H1 (cell line): ENCODE data around the gene POLR1G. TPM values are rescaled to one million over a fixed set of nuclear protein-coding genes. Genes with fewer than 3 reads are reported as not detected.
A peak's percentile ranks its signal among the peaks of the same experiment; 100 is the strongest.

Experiments used
- CTCF ChIA-PET: fragments of 300-600 bp; sonication (Branson Sonifier 250); formaldehyde crosslinking; loops from one replicate; lab custom pipeline; 2021; ENCODE audit not compliant: partially characterized antibody; lab: Charles Lee
- POLR2A ChIA-PET: fragments of 300-600 bp; sonication (Branson Sonifier 250); formaldehyde crosslinking; loops from one replicate; lab custom pipeline; 2021; ENCODE audit warnings: inconsistent platforms; ENCODE audit not compliant: partially characterized antibody; lab: Charles Lee
- DNase-seq, 2 experiments: peaks; one replicate each; pipeline versions ENCODE4 v3.0.0 to v3.0.0-alpha.2; 2010 to 2022; ENCODE audit warnings: low spot score in 2 of 2, low read depth in 1 of 2, mixed read lengths in 1 of 2
- FAIRE-seq: peaks from 2 replicates; lab custom pipeline; 2011; peaks lifted over from hg19 to GRCh38; lab: Jason Lieb, UNC
- H2AFZ ChIP-seq: 2 replicates; pipeline ENCODE4 v1.8.1; 2012; ENCODE audit warnings: low read length, inconsistent platforms
- H2AK5ac ChIP-seq: 2 replicates; pipeline ENCODE4 v1.6.1; 2013; ENCODE audit warnings: low read depth, low read length
- H2BK120ac ChIP-seq: replicated peaks from 2 replicates; pipeline ENCODE3; 2013; ENCODE audit warnings: low read depth, low read length, inconsistent platforms
- H2BK12ac ChIP-seq: 2 replicates; pipeline ENCODE4 v1.6.1; 2013; ENCODE audit warnings: low read depth, low read length
- H2BK15ac ChIP-seq: 2 replicates; pipeline ENCODE4 v1.6.1; 2013; ENCODE audit warnings: low read length
- H2BK20ac ChIP-seq: 2 replicates; pipeline ENCODE4 v1.6.1; 2013; ENCODE audit warnings: low read length
- H2BK5ac ChIP-seq: 2 replicates; pipeline ENCODE4 v1.6.1; 2013; ENCODE audit warnings: low read depth, low read length
- H3K14ac ChIP-seq: 2 replicates; pipeline ENCODE4 v1.6.1; 2013; ENCODE audit warnings: inconsistent platforms; ENCODE audit not compliant: insufficient read length
- H3K18ac ChIP-seq: 2 replicates; pipeline ENCODE4 v1.6.1; 2013; ENCODE audit warnings: low read length; ENCODE audit errors: extremely low read depth
- H3K23ac ChIP-seq: 2 replicates; pipeline ENCODE4 v1.6.1; 2013; ENCODE audit warnings: inconsistent platforms; ENCODE audit not compliant: insufficient read length
- H3K23me2 ChIP-seq: 2 replicates; pipeline ENCODE4 v1.6.1; 2013; ENCODE audit warnings: low read depth, low read length
- H3K27ac ChIP-seq: 2 replicates; pipeline ENCODE4 v1.6.1; 2011; ENCODE audit warnings: low read depth, low read length, inconsistent platforms
- H3K27me3 ChIP-seq, 4 experiments: replicated peaks in 1 of 4; 1 replicate in 1 of 4; 2 replicates in 3 of 4; pipeline versions ENCODE4 v1.6.1 to v1.8.1; 2011 to 2013; ENCODE audit warnings: low read length in 3 of 4, mild to moderate bottlenecking in 3 of 4, inconsistent platforms in 2 of 4, mixed read lengths in 2 of 4, moderate library complexity in 1 of 4; ENCODE audit not compliant: control insufficient read depth in 3 of 4, insufficient read depth in 3 of 4; ENCODE audit errors: extremely low read depth in 1 of 4
- H3K36me3 ChIP-seq, 4 experiments: 2 replicates each; pipeline versions ENCODE4 v1.6.1 to v1.8.1; 2011 to 2013; ENCODE audit warnings: mild to moderate bottlenecking in 4 of 4, low read length in 3 of 4, moderate library complexity in 2 of 4, control low read depth in 1 of 4, inconsistent platforms in 1 of 4; ENCODE audit not compliant: insufficient read depth in 4 of 4, control insufficient read depth in 2 of 4
- H3K4ac ChIP-seq: replicated peaks from 2 replicates; pipeline ENCODE3; 2013; ENCODE audit warnings: low read length, low read depth, mixed read lengths, inconsistent platforms; ENCODE audit not compliant: insufficient read length
- H3K4me1 ChIP-seq, 4 experiments: replicated peaks in 1 of 4; 1 replicate in 1 of 4; 2 replicates in 3 of 4; pipeline versions ENCODE4 v1.6.1 to v1.8.1; 2011 to 2013; ENCODE audit warnings: low read length in 3 of 4, inconsistent platforms in 2 of 4, mixed read lengths in 1 of 4; ENCODE audit not compliant: insufficient read depth in 4 of 4, control insufficient read depth in 3 of 4
- H3K4me2 ChIP-seq, 2 experiments: 2 replicates each; pipeline versions ENCODE4 v1.6.1 to v1.8.1; 2011 to 2013; ENCODE audit warnings: low read depth in 2 of 2, low read length in 2 of 2, control low read depth in 1 of 2, inconsistent platforms in 1 of 2, mild to moderate bottlenecking in 1 of 2; ENCODE audit not compliant: insufficient read depth in 1 of 2
- H3K4me3 ChIP-seq, 4 experiments: fragments of 200-600, 300-600 bp in 1 of 4; sonication (generic), shearing (Covaris generic), sonication (Bioruptor Twin) in 1 of 4; 2 replicates each; pipeline versions ENCODE4 v1.5.1 to v1.8.1; 2011 to 2016; ENCODE audit warnings: low read length in 4 of 4, low read depth in 3 of 4, control low read depth in 2 of 4, inconsistent platforms in 2 of 4, mild to moderate bottlenecking in 2 of 4, mixed read lengths in 1 of 4, moderate library complexity in 1 of 4; ENCODE audit not compliant: insufficient read depth in 2 of 4; ENCODE audit errors: extremely low read depth in 1 of 4
- H3K56ac ChIP-seq: replicated peaks from 2 replicates; pipeline ENCODE3; 2013; ENCODE audit warnings: low read depth, mild to moderate bottlenecking, mixed read lengths, low read length, inconsistent platforms; ENCODE audit not compliant: insufficient read length
- H3K79me1 ChIP-seq: 2 replicates; pipeline ENCODE4 v1.6.1; 2013; ENCODE audit warnings: low read depth, low read length, control low read depth
- H3K79me2 ChIP-seq, 2 experiments: 2 replicates each; pipeline versions ENCODE4 v1.6.1 to v1.8.1; 2012 to 2013; ENCODE audit warnings: low read length in 2 of 2, mild to moderate bottlenecking in 2 of 2, inconsistent platforms in 1 of 2; ENCODE audit not compliant: insufficient read depth in 2 of 2, control insufficient read depth in 1 of 2
- H3K9ac ChIP-seq, 4 experiments: replicated peaks in 1 of 4; 1 replicate in 1 of 4; 2 replicates in 3 of 4; pipeline versions ENCODE4 v1.6.1 to v1.8.1; 2011 to 2013; ENCODE audit warnings: low read depth in 3 of 4, low read length in 3 of 4, control low read depth in 2 of 4, mild to moderate bottlenecking in 2 of 4, moderate library complexity in 2 of 4, inconsistent platforms in 1 of 4; ENCODE audit errors: extremely low read depth in 1 of 4
- H3K9me3 ChIP-seq, 2 experiments: 2 replicates each; pipeline versions ENCODE4 v1.6.1 to v1.8.1; 2012 to 2013; ENCODE audit warnings: mild to moderate bottlenecking in 2 of 2, moderate library complexity in 2 of 2, control low read depth in 1 of 2, inconsistent platforms in 1 of 2, low read depth in 1 of 2, low read length in 1 of 2, mixed read lengths in 1 of 2; ENCODE audit not compliant: insufficient read depth in 2 of 2
- H4K20me1 ChIP-seq, 2 experiments: replicated peaks in 1 of 2; 2 replicates each; pipeline versions ENCODE3 to v1.8.1; 2011 to 2013; ENCODE audit warnings: inconsistent platforms in 2 of 2, low read length in 2 of 2, mild to moderate bottlenecking in 1 of 2; ENCODE audit not compliant: insufficient read depth in 2 of 2, control insufficient read depth in 1 of 2
- H4K5ac ChIP-seq: 2 replicates; pipeline ENCODE4 v1.6.1; 2013; ENCODE audit warnings: low read length, low read depth, mixed read lengths, inconsistent platforms; ENCODE audit not compliant: insufficient read length
- H4K8ac ChIP-seq: 2 replicates; pipeline ENCODE4 v1.8.0; 2013; ENCODE audit warnings: mild to moderate bottlenecking, moderate library complexity, low read length, inconsistent platforms; ENCODE audit not compliant: insufficient read depth; ENCODE audit errors: extremely low read depth
- H4K91ac ChIP-seq: replicated peaks from 2 replicates; pipeline ENCODE3; 2013; ENCODE audit warnings: low read length, mixed read lengths, inconsistent platforms; ENCODE audit not compliant: insufficient read length
- ASH2L ChIP-seq: fragments of 200-600, 300-600 bp; sonication (generic); IDR thresholded peaks from one replicate; pipeline ENCODE4 v1.7.1; 2017; ENCODE audit warnings: low read length
- ATF3 ChIP-seq: IDR thresholded peaks from 2 replicates; pipeline ENCODE4 v1.6.1; 2011; ENCODE audit warnings: low read depth, mild to moderate bottlenecking, low read length; ENCODE audit not compliant: insufficient read depth
- CHD1 ChIP-seq: IDR thresholded peaks from 2 replicates; pipeline ENCODE4 v1.6.1; 2012; ENCODE audit warnings: low read depth, low read length, improper control_type of control experiment
- CTBP2 ChIP-seq: IDR thresholded peaks from 2 replicates; pipeline ENCODE4 v1.7.0; 2011; ENCODE audit warnings: borderline replicate concordance, mild to moderate bottlenecking, moderate library complexity, mixed read lengths, low read length; ENCODE audit not compliant: insufficient read depth, insufficient read length
- EP300 ChIP-seq, 2 experiments: IDR thresholded peaks; 1 replicate in 1 of 2; 2 replicates in 1 of 2; pipeline ENCODE4 v1.6.1; 2011 to 2012; ENCODE audit warnings: low read depth in 2 of 2, low read length in 2 of 2, mild to moderate bottlenecking in 2 of 2, borderline replicate concordance in 1 of 2, inconsistent platforms in 1 of 2, moderate library complexity in 1 of 2
- KDM4A ChIP-seq: IDR thresholded peaks from one replicate; pipeline ENCODE4 v1.7.1; 2012; ENCODE audit warnings: low read depth, mild to moderate bottlenecking, moderate library complexity, low read length, inconsistent platforms; ENCODE audit not compliant: severe bottlenecking
- RAD21 ChIP-seq, 2 experiments: IDR thresholded peaks in 1 of 2; conservative IDR thresholded peaks in 1 of 2; 2 replicates each; pipeline ENCODE4 v1.6.1; 2011; ENCODE audit warnings: low read depth in 2 of 2, low read length in 2 of 2, improper control_type of control experiment in 1 of 2, inconsistent platforms in 1 of 2, mild to moderate bottlenecking in 1 of 2, moderate library complexity in 1 of 2
- SP2 ChIP-seq: IDR thresholded peaks from 2 replicates; pipeline ENCODE4 v1.6.1; 2012; ENCODE audit warnings: mild to moderate bottlenecking, low read length, inconsistent platforms
- TAF1 ChIP-seq: IDR thresholded peaks from 2 replicates; pipeline ENCODE4 v1.6.1; 2011; ENCODE audit warnings: mild to moderate bottlenecking, low read depth, low read length
- YY1 ChIP-seq: IDR thresholded peaks from 2 replicates; pipeline ENCODE4 v1.6.1; 2011; ENCODE audit warnings: low read depth, mild to moderate bottlenecking, low read length
- WGBS, 2 experiments: shearing (Covaris generic) in 1 of 2; methylation state at CpG; one replicate each; pipeline versions ENCODE4 v1.1.6 to v1.1.7; 2013 to 2015; ENCODE audit warnings: low lambda C conversion rate in 2 of 2, mixed read lengths in 2 of 2, inconsistent platforms in 1 of 2, low coverage in 1 of 2, missing lambda C conversion rate in 1 of 2; ENCODE audit not compliant: insufficient replicate concordance in 2 of 2, insufficient coverage in 1 of 2, insufficient read length in 1 of 2; ENCODE audit errors: extremely low coverage in 1 of 2, missing lambda C conversion rate in 1 of 2; 5-methylcytosine and 5-hydroxymethylcytosine counted together
- polyA plus RNA-seq, 7 experiments: library from polyadenylated mRNA; depleted of rRNA in 3 of 7; stranded (reverse) in 5 of 7; unstranded in 2 of 7; fragments of >200 nt in 5 of 7; fragments of 200-250 nt in 2 of 7; gene quantifications; 1 replicate in 5 of 7; 2 replicates in 1 of 7; 4 replicates in 1 of 7; pipeline versions ENCODE4 v1.2.1 to v1.2.3, GENCODE V29; 2011 to 2013; ENCODE audit warnings: missing spikeins in 2 of 7, mixed read lengths in 2 of 7
- total RNA-seq: library from RNA; stranded (reverse); fragmentation: NEBNext Ultra II Directional; extraction: Animal tissue kit (Norgen Biotek cat#: 25700); gene quantifications from 2 replicates; pipeline ENCODE4 v1.2.1, GENCODE V29; 2021

The POLR1G gene
- total and polyA plus RNA-seq, 2 of the 8 experiments (the other 6 are each of a cell fraction or from before 2014, with no cell fraction given), result 16.8 to 34.8 TPM

- no peaks in the 10 kb centered on the region for H3K36me3 ChIP-seq
- H4K5ac ChIP-seq, result peak overlapping the region; percentile 20
- DNase-seq (peak in 1 of 2 experiments; percentile 95), FAIRE-seq (no peak)
- no peak overlapping the region for H2BK15ac ChIP-seq
- no peaks in the 10 kb centered on the region for H3K9me3 ChIP-seq
- no peak overlapping the region for H2AK5ac ChIP-seq
- peak overlapping the region; percentile 41 to 95 (median 73) for H3K4me3 ChIP-seq
- no peaks in the 10 kb centered on the region for H3K79me1 ChIP-seq
- H4K91ac ChIP-seq, result no peak overlapping the region
- H3K23me2 ChIP-seq, result peaks cover 10% of the 10 kb centered on the region
- no peaks in the 10 kb centered on the region for H4K20me1 ChIP-seq
- no peak overlapping the region; the same call in 1 of the 2 replicates for H2BK5ac ChIP-seq
- no peak overlapping the region for H2BK120ac ChIP-seq
- peaks cover 4 to 16% (median 11%) of the 10 kb centered on the region in 4 experiments for H3K4me1 ChIP-seq
- H4K8ac ChIP-seq, result no peak overlapping the region; the same call in 1 of the 2 replicates
- ChIA-PET POLR2A (interaction anchor here (0.8 to 3.4 kb wide), 18 partner anchors 8 to 68 kb away, joined by 3 to 34 read pairs (median 4); partner anchors contain the start of genes FOSB and VASP), CTCF (interaction anchor here (0.6 to 21.2 kb wide), 37 partner anchors 9 to 424 kb away, joined by 3 to 760 read pairs (median 4); partner anchors contain the start of genes ERCC1, FOSB, FOXA3 and NKPD1)
- 2% methylated on average over 53 of the region's 78 CpGs; no CpG with 5 or more reads in 1 of the 2 experiments for WGBS, 2 experiments
- H2BK20ac ChIP-seq, result no peak overlapping the region
- peak overlapping the region; percentile 23; the same call in 1 of the 2 replicates for H3K27ac ChIP-seq
- no peak overlapping the region for H3K4ac ChIP-seq
- H3K18ac ChIP-seq, result peak overlapping the region; percentile 19; the same call in 1 of the 2 replicates
- H2AFZ ChIP-seq, result no peak overlapping the region; the same call in 1 of the 2 replicates
- H3K4me2 ChIP-seq, result peak overlapping the region; percentile 70
- H3K23ac ChIP-seq, result no peak overlapping the region
- H3K56ac ChIP-seq, result no peak overlapping the region
- H2BK12ac ChIP-seq, result peak overlapping the region; percentile 82; the same call in 1 of the 2 replicates
- peak overlapping the region in 3 of 4 experiments; percentile 8 to 48 (median 36); a peak in 3 of 7 replicates for H3K9ac ChIP-seq
- H3K14ac ChIP-seq, result no peak overlapping the region
- H3K27me3 ChIP-seq, result peaks cover 0 to 5% (median 2%) of the 10 kb centered on the region in 4 experiments; a peak in 3 of 7 replicates
- no peaks in the 10 kb centered on the region for H3K79me2 ChIP-seq
- TF ChIP-seq SP2, result no peak
- peak; percentile 90 for TF ChIP-seq ASH2L
- TF ChIP-seq TAF1, result peak; percentile 36; the same call in 1 of the 2 replicates
- no peak for TF ChIP-seq CTBP2
- no peak for TF ChIP-seq CHD1
- TF ChIP-seq RAD21 (IDR thresholded peaks at IDR 0.05 in 1 of 2, conservative IDR thresholded peaks at IDR 0.05 in 1 of 2; ENCODE audit: low read depth in 2 of 2, low read length in 2 of 2), result peak; percentile 75 to 77
- TF ChIP-seq YY1, result peak; percentile 75
- peak; percentile 87 for TF ChIP-seq KDM4A
- no peak for TF ChIP-seq EP300 (IDR thresholded peaks at IDR 0.05; ENCODE audit: borderline replicate concordance in 1 of 2, low read depth in 2 of 2, low read length in 2 of 2)
- TF ChIP-seq ATF3, result no peak
Observed at GRCh38 chr19:45439569-45440258, 33.3 kb downstream of the POLR1G start.
